ENCODE data around the gene PRMT9. TPM values are rescaled to one million over a fixed set of nuclear protein-coding genes. Genes with fewer than 3 reads are reported as not detected.

PRMT9 gene
- total RNA-seq, 4 donors from 2014 or later: 5.3 to 13.3 (median 7.1) TPM

GRCh38 chr4:147605499-147605898, 78.5 kb downstream of the PRMT9 start:
- no peaks in the 10 kb centered on the region for H3K27me3 ChIP-seq
- H3K4me3 ChIP-seq: no peak overlapping the region
- H3K4me1 ChIP-seq: no peaks in the 10 kb centered on the region
- no peak overlapping the region for H3K27ac ChIP-seq
- TF ChIP-seq EP300 (IDR thresholded peaks at IDR 0.05): no peak
- TF ChIP-seq POLR2A (IDR thresholded peaks at IDR 0.05): no peak
- TF ChIP-seq CTCF (IDR thresholded peaks at IDR 0.05): no peak
- no peak for TF ChIP-seq POLR2AphosphoS5 (IDR thresholded peaks at IDR 0.05)
- DNase-seq (ENCODE audit: low spot score in 2 of 2): no peak
- no peaks in the 10 kb centered on the region for H3K9me3 ChIP-seq
- H3K36me3 ChIP-seq: no peaks in the 10 kb centered on the region

DNA sequence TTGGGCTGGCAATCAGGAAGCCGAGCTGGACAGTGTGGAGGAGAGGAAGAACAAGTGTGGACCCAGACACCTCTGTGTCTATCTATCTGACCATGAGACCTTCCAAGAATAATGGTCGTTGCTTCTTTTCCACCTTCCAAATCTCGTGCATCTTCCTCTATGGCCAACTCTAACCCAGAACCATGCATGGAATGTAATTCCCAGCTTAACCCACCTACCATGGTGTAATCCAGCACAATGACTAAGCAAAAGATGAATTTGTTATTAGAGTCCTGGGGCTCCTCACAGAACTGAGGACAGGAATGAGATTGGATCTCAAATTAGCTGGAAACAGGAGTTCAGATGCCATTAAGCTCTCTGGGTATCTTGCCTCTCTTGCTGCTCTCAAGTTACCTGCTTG, 84.2 kb downstream of the PRMT9 start:
- no peak overlapping the region for H3K4me3 ChIP-seq
- no peak for DNase-seq (ENCODE audit: low spot score in 2 of 2)
- WGBS: 78% methylated on average over 3 of the region's 3 CpGs
- no peaks in the 10 kb centered on the region for H3K4me1 ChIP-seq
- H3K27me3 ChIP-seq: no peaks in the 10 kb centered on the region
- no peak overlapping the region for H3K27ac ChIP-seq
- H3K36me3 ChIP-seq: no peaks in the 10 kb centered on the region
- H3K9me3 ChIP-seq: no peaks in the 10 kb centered on the region
- TF ChIP-seq EP300 (IDR thresholded peaks at IDR 0.05) (no peak), POLR2A (IDR thresholded peaks at IDR 0.05) (no peak), POLR2AphosphoS5 (IDR thresholded peaks at IDR 0.05) (no peak), CTCF (IDR thresholded peaks at IDR 0.05) (no peak)

DNA sequence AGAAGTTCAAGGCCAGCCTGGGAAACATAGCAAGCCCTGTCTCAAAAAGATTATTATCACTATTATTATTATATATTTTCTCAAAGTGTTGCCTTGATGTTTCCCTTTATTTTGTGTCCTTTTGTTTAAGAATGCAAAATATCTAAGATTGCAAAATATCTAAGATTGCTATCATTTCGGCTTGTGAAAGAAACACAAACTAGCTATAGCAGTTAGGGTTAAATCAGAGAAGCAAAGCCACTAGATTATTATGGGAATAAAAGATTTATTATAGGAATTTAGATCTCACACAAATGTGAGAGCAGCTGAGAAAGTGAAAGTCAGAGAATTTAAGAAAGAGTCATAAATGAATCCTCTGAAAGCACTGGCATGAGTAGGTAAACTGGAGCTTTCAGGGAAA, 84.8 kb downstream of the PRMT9 start:
- Histone ChIP-seq H3K4me1 (no peaks in the 10 kb centered on the region), H3K27me3 (no peaks in the 10 kb centered on the region), H3K9me3 (no peaks in the 10 kb centered on the region), H3K27ac (no peak overlapping the region), H3K4me3 (no peak overlapping the region), H3K36me3 (no peaks in the 10 kb centered on the region)
- DNase-seq (ENCODE audit: low spot score in 2 of 2): no peak
- WGBS: 91% methylated on average over 1 of the region's 1 CpG
- TF ChIP-seq POLR2AphosphoS5 (IDR thresholded peaks at IDR 0.05) (no peak), EP300 (IDR thresholded peaks at IDR 0.05) (no peak), CTCF (IDR thresholded peaks at IDR 0.05) (no peak), POLR2A (IDR thresholded peaks at IDR 0.05) (no peak)

- 88% methylated on average over 2 of the region's 2 CpGs for WGBS
- Histone ChIP-seq H3K4me1 (no peaks in the 10 kb centered on the region), H3K27ac (no peak overlapping the region), H3K4me3 (no peak overlapping the region), H3K36me3 (no peaks in the 10 kb centered on the region), H3K9me3 (no peaks in the 10 kb centered on the region), H3K27me3 (no peaks in the 10 kb centered on the region)
- no peak for DNase-seq (ENCODE audit: low spot score in 2 of 2)
- TF ChIP-seq POLR2A (IDR thresholded peaks at IDR 0.05) (no peak), CTCF (IDR thresholded peaks at IDR 0.05) (no peak), POLR2AphosphoS5 (IDR thresholded peaks at IDR 0.05) (no peak), EP300 (IDR thresholded peaks at IDR 0.05) (no peak)
These were observed 86.4 kb downstream of the PRMT9 start for GRCh38 chr4:147597561-147597960.

DNA sequence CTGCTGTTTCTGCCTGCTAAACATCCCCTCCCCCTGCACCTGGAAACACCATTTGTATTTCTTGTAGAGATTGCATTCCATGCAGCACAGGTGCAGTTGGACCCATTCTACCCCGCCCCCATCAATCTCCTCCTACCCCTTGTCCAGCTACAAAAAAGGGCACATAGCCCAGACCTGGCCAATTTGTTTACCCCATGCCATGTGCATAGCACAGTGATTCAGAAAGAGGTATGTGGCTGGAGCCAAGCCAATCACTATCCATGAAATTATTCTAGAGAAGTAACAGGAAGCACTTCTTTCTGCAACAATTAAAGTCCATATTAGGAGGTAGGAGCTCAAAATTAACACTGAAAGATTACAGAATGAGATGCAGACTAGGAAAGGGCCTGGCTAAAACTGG, 87.0 kb downstream of the PRMT9 start:
- TF ChIP-seq POLR2AphosphoS5 (IDR thresholded peaks at IDR 0.05) (no peak), POLR2A (IDR thresholded peaks at IDR 0.05) (no peak), EP300 (IDR thresholded peaks at IDR 0.05) (no peak), CTCF (IDR thresholded peaks at IDR 0.05) (no peak)
- no peaks in the 10 kb centered on the region for H3K4me1 ChIP-seq
- WGBS: 65% methylated on average over 1 of the region's 1 CpG
- no peaks in the 10 kb centered on the region for H3K9me3 ChIP-seq
- H3K27ac ChIP-seq: no peak overlapping the region
- no peaks in the 10 kb centered on the region for H3K36me3 ChIP-seq
- no peaks in the 10 kb centered on the region for H3K27me3 ChIP-seq
- DNase-seq (ENCODE audit: low spot score in 2 of 2): no peak
- H3K4me3 ChIP-seq: no peak overlapping the region

All from suprapubic skin (tissue), 4 donors.